ENCODE data around the gene SLC4A4. TPM values are rescaled to one million over a fixed set of nuclear protein-coding genes. Genes with fewer than 3 reads are reported as not detected.
A peak's percentile ranks its signal among the peaks of the same experiment; 100 is the strongest.

SLC4A4 gene
- total RNA-seq, 1 experiment from 2014 or later, result 0.92 TPM

DNA sequence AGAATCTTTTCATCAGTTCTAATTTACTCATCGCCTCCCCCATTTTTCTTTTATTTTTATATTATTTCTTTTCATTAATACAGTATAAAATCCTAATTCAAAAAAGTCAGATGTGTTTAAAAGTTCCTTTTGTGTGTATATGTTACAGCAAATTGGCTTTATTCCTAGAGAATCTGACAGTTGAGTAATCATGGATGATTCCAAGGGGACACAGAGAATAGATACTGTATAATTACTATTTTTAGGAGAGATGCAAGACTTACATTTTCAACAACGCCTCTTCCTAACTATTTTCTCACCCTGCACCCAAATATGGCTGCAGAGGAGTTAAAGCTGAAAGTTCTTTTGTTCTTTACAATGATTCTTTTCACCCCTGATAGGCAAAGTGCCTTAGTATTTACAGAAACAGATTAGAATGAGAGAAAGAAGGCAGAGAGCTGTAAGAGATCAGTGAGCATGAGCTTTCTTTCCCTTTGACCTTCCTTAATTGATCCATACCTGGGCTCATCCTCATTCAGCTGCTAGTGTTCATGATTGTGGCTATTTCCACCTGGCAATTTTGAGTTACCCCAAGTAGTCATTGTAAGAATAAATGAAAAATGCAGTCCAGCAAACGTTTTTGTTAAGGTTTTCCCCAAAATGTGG, 210.8 kb downstream of the SLC4A4 start:
- no peak overlapping the region for H2BK5ac ChIP-seq (ENCODE audit: insufficient read length, low read length)
- H3K36me3 Mint-ChIP-seq (ENCODE audit: insufficient read depth in 1 of 3, low read depth in 3 of 3), result no peaks in the 10 kb centered on the region
- peaks cover 13 to 16% of the 10 kb centered on the region in 2 experiments for H3K4me1 Mint-ChIP-seq
- no peak overlapping the region for H2BK12ac ChIP-seq (ENCODE audit: insufficient read length, low read depth, low read length)
- H2BK120ac ChIP-seq (ENCODE audit: low read depth, low read length, poor library complexity, severe bottlenecking), result no peak overlapping the region
- H3K23me2 ChIP-seq (ENCODE audit: insufficient read length, low read depth, low read length, poor library complexity, severe bottlenecking), result no peaks in the 10 kb centered on the region
- no peak overlapping the region for H3K9ac ChIP-seq (ENCODE audit: extremely low read depth, insufficient read length, low read length)
- no peaks in the 10 kb centered on the region for H3K9me3 ChIP-seq (ENCODE audit: control insufficient read depth, low read depth, low read length)
- H3K4me2 ChIP-seq (ENCODE audit: insufficient read depth, insufficient read length, low read length), result no peak overlapping the region
- TF ChIP-seq, protein P1, sequence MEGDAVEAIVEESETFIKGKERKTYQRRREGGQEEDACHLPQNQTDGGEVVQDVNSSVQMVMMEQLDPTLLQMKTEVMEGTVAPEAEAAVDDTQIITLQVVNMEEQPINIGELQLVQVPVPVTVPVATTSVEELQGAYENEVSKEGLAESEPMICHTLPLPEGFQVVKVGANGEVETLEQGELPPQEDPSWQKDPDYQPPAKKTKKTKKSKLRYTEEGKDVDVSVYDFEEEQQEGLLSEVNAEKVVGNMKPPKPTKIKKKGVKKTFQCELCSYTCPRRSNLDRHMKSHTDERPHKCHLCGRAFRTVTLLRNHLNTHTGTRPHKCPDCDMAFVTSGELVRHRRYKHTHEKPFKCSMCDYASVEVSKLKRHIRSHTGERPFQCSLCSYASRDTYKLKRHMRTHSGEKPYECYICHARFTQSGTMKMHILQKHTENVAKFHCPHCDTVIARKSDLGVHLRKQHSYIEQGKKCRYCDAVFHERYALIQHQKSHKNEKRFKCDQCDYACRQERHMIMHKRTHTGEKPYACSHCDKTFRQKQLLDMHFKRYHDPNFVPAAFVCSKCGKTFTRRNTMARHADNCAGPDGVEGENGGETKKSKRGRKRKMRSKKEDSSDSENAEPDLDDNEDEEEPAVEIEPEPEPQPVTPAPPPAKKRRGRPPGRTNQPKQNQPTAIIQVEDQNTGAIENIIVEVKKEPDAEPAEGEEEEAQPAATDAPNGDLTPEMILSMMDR (conservative IDR thresholded peaks at IDR 0.05), result no peak
- no peak overlapping the region for H2BK20ac ChIP-seq (ENCODE audit: low read depth, low read length, poor library complexity, severe bottlenecking)
- H3K79me1 ChIP-seq (ENCODE audit: insufficient read depth, low read depth, low read length, poor library complexity, severe bottlenecking), result no peaks in the 10 kb centered on the region
- no peaks in the 10 kb centered on the region for H4K20me1 ChIP-seq (ENCODE audit: control insufficient read depth, insufficient read depth, insufficient read length)
- H3K4me1 ChIP-seq (ENCODE audit: insufficient read depth, low read length), result no peaks in the 10 kb centered on the region
- no peak overlapping the region for H3K14ac ChIP-seq (ENCODE audit: insufficient read depth, low read length)
- no peak overlapping the region for H2AK5ac ChIP-seq (ENCODE audit: insufficient read length, low read length)
- no peaks in the 10 kb centered on the region for H3K27me3 Mint-ChIP-seq (ENCODE audit: low read depth)
- no peak overlapping the region for H2BK15ac ChIP-seq (ENCODE audit: low read depth, low read length)
- H4K8ac ChIP-seq (replicated peaks; ENCODE audit: insufficient read length, low read depth, low read length), result no peak overlapping the region
- no peak overlapping the region for H3K23ac ChIP-seq (ENCODE audit: insufficient read length, low read depth, low read length)
- H3K18ac ChIP-seq (ENCODE audit: insufficient read length, low read depth, low read length), result no peak overlapping the region
- H4K91ac ChIP-seq (ENCODE audit: insufficient read length, low read depth, low read length), result no peak overlapping the region
- no peaks in the 10 kb centered on the region for H3K9me3 Mint-ChIP-seq
- no peaks in the 10 kb centered on the region for H3K27me3 ChIP-seq (ENCODE audit: insufficient read depth, low read length)
- WGBS (ENCODE audit: extremely low coverage, insufficient read length, low lambda C conversion rate), result no CpG with 5 or more reads among the region's 3 CpGs
- H2AFZ ChIP-seq (ENCODE audit: low read length), result no peak overlapping the region
- no peak for DNase-seq
- no peak overlapping the region for H3K27ac ChIP-seq (ENCODE audit: insufficient read length, low read depth, low read length)
- no peaks in the 10 kb centered on the region for H3K79me2 ChIP-seq (ENCODE audit: insufficient read depth, low read length)
- no peak overlapping the region for H3K56ac ChIP-seq (ENCODE audit: insufficient read length, low read depth, low read length)
- no peak overlapping the region for H3K4ac ChIP-seq (ENCODE audit: low read depth, low read length)
- no peak overlapping the region for H3T11ph ChIP-seq (ENCODE audit: low read length)
- H3K4me3 Mint-ChIP-seq, result no peak overlapping the region
- no peak overlapping the region for H4K5ac ChIP-seq (ENCODE audit: insufficient read length, low read depth, low read length)
- peak overlapping the region in 2 of 3 experiments; percentile 2 to 53; a peak in 1 of 7 replicates for H3K27ac Mint-ChIP-seq

Measured in H9 (cell line).